Measurements from ENCODE around the gene STARD9.

The STARD9 gene

GRCh38 chr15:42704492-42704926 is 129.1 kb downstream of the STARD9 start:
- peak; percentile 18 for DNase-seq

GRCh38 chr15:42705336-42705735 is 129.9 kb downstream of the STARD9 start:
- DNase-seq = no peak

GRCh38 chr15:42707068-42707467 is 131.7 kb downstream of the STARD9 start:
- DNase-seq = no peak

- no peak for DNase-seq
These were observed 132.6 kb downstream of the STARD9 start for GRCh38 chr15:42707873-42708544.

- DNase-seq = no peak
These were observed 135.3 kb downstream of the STARD9 start for GRCh38 chr15:42710662-42711061.

- no peak for DNase-seq
These were observed 136.3 kb downstream of the STARD9 start for GRCh38 chr15:42711746-42712145.

- no peak for DNase-seq
These were observed 137.2 kb downstream of the STARD9 start for GRCh38 chr15:42712584-42712983.

- DNase-seq = no peak
These were observed 140.7 kb downstream of the STARD9 start for GRCh38 chr15:42716125-42716524.

GRCh38 chr15:42716626-42717025 is 141.2 kb downstream of the STARD9 start:
- DNase-seq = no peak

GRCh38 chr15:42719043-42719442 is 143.6 kb downstream of the STARD9 start:
- no peak for DNase-seq

- no peak for DNase-seq
These were observed 144.7 kb downstream of the STARD9 start for GRCh38 chr15:42720071-42720470.

- no peak for DNase-seq
These were observed 145.6 kb downstream of the STARD9 start for GRCh38 chr15:42721016-42721415.

GRCh38 chr15:42721916-42722315 is 146.5 kb downstream of the STARD9 start:
- DNase-seq = no peak

- no peak for DNase-seq
These were observed 147.7 kb downstream of the STARD9 start for GRCh38 chr15:42723068-42723467.

GRCh38 chr15:42724276-42724675 is 148.9 kb downstream of the STARD9 start:
- no peak for DNase-seq

GRCh38 chr15:42725331-42725903 is 150.0 kb downstream of the STARD9 start:
- no peak for DNase-seq

GRCh38 chr15:42726114-42726513 is 150.7 kb downstream of the STARD9 start:
- no peak for DNase-seq

- no peak for DNase-seq
These were observed 152.5 kb downstream of the STARD9 start for GRCh38 chr15:42727750-42728381.

GRCh38 chr15:42728560-42728959 is 153.2 kb downstream of the STARD9 start:
- no peak for DNase-seq

GRCh38 chr15:42728972-42729371 is 153.6 kb downstream of the STARD9 start:
- DNase-seq = no peak

GRCh38 chr15:42729409-42729808 is 154.0 kb downstream of the STARD9 start:
- DNase-seq = no peak

- no peak for DNase-seq
These were observed 154.7 kb downstream of the STARD9 start for GRCh38 chr15:42730135-42730534.

GRCh38 chr15:42730536-42730935 is 155.1 kb downstream of the STARD9 start:
- no peak for DNase-seq

GRCh38 chr15:42731461-42731860 is 156.1 kb downstream of the STARD9 start:
- no peak for DNase-seq
